GM10847 (cell line): ENCODE data around the gene DUOX2.

Source experiments
- POLR2A ChIP-seq: IDR thresholded peaks from 2 replicates; pipeline ENCODE4 v1.6.1; 2011; ENCODE audit not compliant: insufficient read length; ENCODE audit errors: extremely low read depth

The DUOX2 gene

DNA sequence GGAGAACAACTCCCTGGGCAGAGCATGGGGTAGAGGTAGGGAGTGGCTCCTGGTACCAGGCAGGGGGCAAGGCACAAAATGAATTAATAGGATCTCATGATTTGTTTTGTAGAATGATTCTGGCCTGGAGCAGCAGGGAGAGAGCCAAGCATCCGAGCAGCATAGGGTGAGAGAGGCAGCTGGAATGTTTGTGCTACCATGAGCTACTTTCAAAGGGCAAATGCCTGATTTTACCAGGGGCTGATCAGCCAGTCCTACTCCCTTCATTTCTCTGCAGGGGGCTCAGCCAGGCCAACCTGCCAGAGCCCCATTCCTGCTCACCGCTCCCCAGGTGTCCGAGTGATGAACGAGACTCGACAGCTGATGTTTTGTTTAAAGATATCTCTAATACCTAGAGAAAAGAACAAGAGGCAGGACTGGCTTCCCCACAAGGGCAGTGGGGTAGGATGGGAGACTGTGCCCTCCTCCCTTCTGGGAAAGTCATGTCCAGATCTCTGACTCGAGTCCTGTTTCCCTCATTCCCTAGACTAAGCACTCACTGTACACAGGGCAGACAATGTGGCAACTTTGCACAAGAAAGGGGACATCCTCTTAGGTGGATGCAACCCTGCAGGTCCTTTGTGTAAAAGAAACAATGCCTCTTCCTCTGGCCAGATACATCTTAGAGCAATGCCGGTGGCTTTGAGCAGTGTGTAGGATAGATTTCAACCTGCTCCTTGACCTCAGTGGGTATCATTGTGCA is 12.9 kb downstream of the DUOX2 start:
- no peak for TF ChIP-seq POLR2A

- no peak for TF ChIP-seq POLR2A
Measured at GRCh38 chr15:45099549-45100165, 14.3 kb downstream of the DUOX2 start.

DNA sequence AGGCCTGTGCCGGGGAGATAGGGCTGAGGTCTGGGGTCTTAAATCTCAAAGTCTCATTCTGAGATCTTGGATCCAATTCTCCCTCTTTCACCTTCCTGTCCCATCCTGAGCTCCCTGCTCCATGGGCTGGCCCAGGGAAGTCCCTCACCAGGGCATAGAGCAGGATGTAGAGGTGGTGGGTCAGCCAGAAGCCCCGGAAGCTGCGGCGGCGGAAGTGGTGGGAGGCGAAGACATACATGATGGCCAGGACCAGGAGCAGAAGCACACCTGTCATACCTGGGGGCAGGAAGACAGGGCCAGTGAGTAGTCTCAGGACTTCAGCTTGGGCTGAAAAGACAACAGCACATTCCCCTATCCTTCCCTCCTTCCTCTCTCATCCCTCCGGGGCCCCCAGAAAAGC is 16.5 kb downstream of the DUOX2 start:
- no peak for TF ChIP-seq POLR2A

DNA sequence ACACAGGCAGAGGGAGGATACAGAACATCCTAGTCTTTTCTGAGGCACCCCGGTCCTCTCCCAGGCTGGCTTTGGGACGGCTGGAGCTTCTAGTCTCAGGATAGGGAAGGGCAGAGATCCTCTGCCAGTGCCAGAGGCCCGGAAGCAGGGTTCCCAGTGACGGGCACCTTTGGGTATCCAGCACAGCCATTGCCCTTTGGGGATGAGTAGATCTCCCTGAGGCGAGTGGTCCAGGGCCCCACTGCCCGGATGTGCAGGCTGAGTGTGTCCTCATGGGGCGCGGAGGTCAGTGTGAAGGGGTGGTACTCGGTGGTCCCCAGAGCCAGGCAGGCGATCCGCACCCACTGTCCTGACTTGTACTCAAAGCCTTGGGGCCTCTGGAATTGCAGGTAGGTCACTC is 18.3 kb downstream of the DUOX2 start:
- TF ChIP-seq POLR2A, result no peak

GRCh38 chr15:45094358-45094730 is 19.6 kb downstream of the DUOX2 start:
- TF ChIP-seq POLR2A, result no peak

DNA sequence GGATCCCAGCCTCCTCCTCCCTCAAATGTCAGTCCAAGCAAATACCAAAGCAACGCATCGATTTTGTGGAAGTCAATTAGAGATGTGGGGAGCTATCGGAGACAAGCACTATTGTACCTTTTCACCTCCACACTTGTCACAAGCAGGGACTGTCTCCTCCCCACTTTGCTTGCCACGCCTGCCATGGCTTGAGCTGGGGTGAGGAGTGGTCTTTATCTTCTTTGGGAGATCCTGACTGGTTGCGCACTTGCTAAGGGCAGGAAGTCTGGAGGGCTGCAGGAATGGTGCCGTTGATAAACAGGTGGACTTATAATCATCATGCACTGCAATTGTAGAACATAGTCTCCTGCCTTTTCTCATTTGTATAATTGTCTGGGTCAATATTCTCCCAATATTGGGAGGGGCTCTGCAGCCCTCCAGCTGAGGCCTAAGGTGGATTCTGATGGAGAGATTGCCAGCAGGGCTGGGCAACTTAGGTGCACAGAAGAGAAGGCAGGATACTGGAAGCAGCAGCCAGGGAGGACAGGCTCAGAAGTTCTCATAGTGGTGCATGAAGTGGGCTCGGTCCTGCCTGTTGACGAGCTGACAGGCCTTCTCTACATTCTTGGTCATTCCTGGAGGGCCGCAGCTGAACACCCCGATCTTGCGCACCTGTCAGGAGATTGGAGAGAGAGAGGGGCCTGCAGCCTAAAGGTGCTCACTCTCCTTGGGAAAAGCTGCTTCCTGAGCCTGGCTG is 20.2 kb downstream of the DUOX2 start:
- no peak for TF ChIP-seq POLR2A

DNA sequence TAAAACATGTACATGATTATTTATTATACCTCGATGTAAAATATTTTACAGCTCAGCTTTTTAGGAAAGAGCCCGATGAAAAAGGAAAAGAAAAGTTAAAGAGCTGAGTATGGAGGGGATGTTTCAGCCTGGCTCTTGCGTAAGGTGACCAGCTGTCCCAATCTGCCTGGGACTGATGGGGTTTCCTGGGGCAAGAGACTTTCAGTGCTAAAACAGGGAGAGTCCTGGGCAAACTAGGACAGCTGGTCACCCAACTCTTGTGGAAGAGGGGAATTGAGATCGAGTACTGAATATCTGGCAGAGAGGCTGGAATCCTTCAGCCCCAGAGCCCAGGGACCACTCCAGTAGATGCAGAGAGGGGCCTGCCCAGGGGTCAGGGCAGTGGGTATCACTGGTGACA is 21.0 kb downstream of the DUOX2 start:
- no peak for TF ChIP-seq POLR2A

GRCh38 chr15:45091576-45091975 is 22.4 kb downstream of the DUOX2 start:
- TF ChIP-seq POLR2A, result no peak

DNA sequence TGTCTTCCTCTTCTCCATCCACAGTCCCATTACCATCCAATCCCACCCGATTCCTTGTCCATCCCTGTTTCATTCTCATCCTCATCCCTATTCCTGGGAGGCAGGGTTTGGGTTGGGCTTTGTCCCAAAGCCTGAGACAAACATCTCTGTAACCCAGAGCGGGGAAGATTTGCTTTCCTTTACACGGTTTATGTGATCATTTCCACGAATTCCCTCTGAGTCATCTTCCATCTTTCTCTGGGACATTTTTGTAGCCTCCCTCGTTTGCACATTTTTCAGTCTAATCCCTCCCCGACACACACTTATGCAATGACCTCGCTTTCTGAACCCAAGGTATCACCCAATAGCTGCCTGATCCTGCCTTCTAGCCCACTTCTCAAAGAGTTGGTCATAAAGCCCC is 22.8 kb downstream of the DUOX2 start:
- TF ChIP-seq POLR2A, result no peak

DNA sequence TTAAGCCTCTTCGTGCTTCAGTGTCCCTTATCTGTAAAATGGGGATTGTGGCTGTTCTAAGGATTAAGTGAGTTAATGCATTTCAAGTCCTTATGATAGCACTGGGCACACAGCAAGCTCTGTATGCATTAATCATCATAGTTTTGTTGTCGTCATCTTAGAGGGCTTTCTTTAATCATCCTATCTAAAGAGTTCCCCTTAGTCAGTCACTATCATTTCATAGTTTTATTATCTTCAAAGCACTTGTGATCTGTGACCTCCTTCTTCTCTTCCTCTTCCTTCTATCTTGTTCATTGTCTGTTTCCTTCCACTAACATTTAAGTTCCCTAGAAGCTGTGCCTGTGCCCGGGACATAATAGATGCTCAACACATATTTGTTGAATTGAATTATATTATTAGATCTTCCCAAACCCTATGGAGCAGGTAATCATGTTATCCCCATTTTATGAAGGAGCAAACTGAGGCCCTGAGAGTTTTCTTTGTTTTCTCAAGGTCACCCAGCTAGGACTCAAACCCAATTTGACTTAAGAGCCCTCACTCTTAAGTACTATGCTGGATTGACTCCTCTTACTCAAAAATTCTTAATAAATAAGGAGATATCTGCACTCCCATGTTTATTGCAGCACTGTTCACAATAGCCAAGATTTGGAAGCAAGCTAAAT is 24.1 kb downstream of the DUOX2 start:
- TF ChIP-seq POLR2A, result no peak

- TF ChIP-seq POLR2A, result no peak
Measured at GRCh38 chr15:45088801-45089711, 24.9 kb downstream of the DUOX2 start.

- TF ChIP-seq POLR2A, result no peak
Measured at GRCh38 chr15:45087513-45087912, 26.5 kb downstream of the DUOX2 start.

DNA sequence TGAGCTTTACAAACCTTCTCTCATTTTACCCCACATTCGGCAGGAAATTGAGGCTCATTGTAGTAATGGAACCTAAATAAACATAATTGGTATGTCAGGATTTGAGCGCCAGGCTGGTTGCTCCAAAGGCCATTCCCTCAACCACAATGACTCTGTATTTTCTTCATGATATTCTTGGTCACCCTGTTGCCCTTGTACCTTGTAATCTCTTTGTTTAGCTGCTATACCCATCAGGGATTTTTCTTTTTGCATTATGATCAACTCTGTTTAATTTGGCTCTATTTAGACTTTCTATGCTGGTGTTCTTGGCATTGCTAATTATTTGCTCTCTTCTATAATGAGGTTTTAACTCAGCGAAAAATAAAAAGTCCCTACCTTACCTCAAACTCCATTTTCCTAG is 29.8 kb downstream of the DUOX2 start:
- TF ChIP-seq POLR2A, result no peak

DNA sequence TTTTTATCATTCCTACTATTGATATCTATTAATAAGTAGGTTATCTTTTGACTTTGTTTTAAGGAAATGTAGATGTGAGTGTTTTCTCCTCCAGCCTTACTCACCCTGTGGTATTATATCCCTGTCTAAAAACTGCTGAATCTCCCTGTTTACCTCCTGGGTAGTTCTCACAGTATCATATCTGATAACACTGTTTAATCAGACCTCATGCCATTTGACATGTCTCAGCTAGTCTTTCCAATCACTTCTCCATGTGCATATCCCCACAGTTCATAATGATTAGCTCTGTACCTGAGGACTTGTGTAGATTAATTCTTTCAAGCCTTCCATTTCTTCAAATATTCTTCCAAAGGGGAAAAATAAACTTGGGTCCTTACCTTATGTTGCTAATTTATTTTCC is 30.7 kb downstream of the DUOX2 start:
- TF ChIP-seq POLR2A, result no peak

DNA sequence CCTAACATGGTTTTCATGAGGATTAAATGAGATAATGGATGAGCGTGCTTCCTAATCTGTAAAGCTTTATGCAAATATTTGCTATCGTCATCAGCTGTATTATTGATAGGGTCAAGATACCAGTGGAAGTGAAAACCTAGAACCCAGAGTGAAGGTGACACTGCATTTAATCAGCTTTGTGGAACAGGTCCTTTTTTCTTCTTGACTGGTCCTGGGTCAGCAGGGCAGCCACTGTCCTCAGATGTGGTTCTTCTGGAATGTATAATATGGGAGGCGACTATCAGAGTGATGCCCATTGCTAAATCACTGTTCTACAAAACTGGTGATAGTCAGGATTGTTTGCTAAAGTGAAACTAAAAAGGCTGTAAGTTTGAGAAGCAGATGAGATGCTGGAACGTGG is 49.6 kb downstream of the DUOX2 start:
- no peak for TF ChIP-seq POLR2A
